Ectodermal cell (in vitro differentiated cells): ENCODE data around the gene PMP22.

Experiments used
- H3K27ac ChIP-seq: 2 replicates; pipeline ENCODE4 v1.7.0; 2013; ENCODE audit warnings: mild to moderate bottlenecking, low read depth, low read length; ENCODE audit not compliant: insufficient read depth, poor library complexity, severe bottlenecking
- H3K27me3 ChIP-seq: 2 replicates; pipeline ENCODE4 v1.7.0; 2013; ENCODE audit warnings: mild to moderate bottlenecking, low read length; ENCODE audit not compliant: insufficient read depth, control insufficient read depth, poor library complexity, severe bottlenecking
- H3K36me3 ChIP-seq: one replicate; pipeline ENCODE4 v1.7.0; 2013; ENCODE audit warnings: low read length; ENCODE audit not compliant: control insufficient read depth, insufficient read depth
- H3K4me1 ChIP-seq: one replicate; pipeline ENCODE4 v1.7.0; 2013; ENCODE audit warnings: low read length; ENCODE audit not compliant: control insufficient read depth, insufficient read depth
- H3K4me3 ChIP-seq: 2 replicates; pipeline ENCODE4 v1.7.0; 2013; ENCODE audit warnings: low read depth, low read length, control low read depth; ENCODE audit not compliant: insufficient read depth
- H3K9me3 ChIP-seq: 2 replicates; pipeline ENCODE4 v1.7.0; 2013; ENCODE audit warnings: mild to moderate bottlenecking, low read length, moderate library complexity; ENCODE audit not compliant: control insufficient read depth
- WGBS, 2 experiments: methylation state at CpG; one replicate each; pipeline ENCODE4 v1.1.7; 2013; ENCODE audit warnings: missing lambda C conversion rate in 2 of 2; 5-methylcytosine and 5-hydroxymethylcytosine counted together

The PMP22 gene

GRCh38 chr17:15291674-15292361, 26.7 kb upstream of the PMP22 start:
- Histone ChIP-seq H3K36me3 (no peaks in the 10 kb centered on the region), H3K27ac (no peak overlapping the region), H3K27me3 (no peaks in the 10 kb centered on the region), H3K4me3 (no peak overlapping the region), H3K9me3 (no peaks in the 10 kb centered on the region), H3K4me1 (peaks cover 8% of the 10 kb centered on the region)
- 65 to 77% methylated on average over 8 of the region's 8 CpGs for WGBS, 2 experiments

- Histone ChIP-seq H3K9me3 (no peaks in the 10 kb centered on the region), H3K27me3 (no peaks in the 10 kb centered on the region), H3K36me3 (no peaks in the 10 kb centered on the region), H3K4me3 (no peak overlapping the region), H3K4me1 (peaks cover 8% of the 10 kb centered on the region), H3K27ac (no peak overlapping the region)
- WGBS, 2 experiments = 93 to 97% methylated on average over 6 of the region's 6 CpGs
Measured at GRCh38 chr17:15290605-15291004, 25.5 kb upstream of the PMP22 start.

GRCh38 chr17:15289285-15290183, 24.4 kb upstream of the PMP22 start:
- Histone ChIP-seq H3K4me1 (peaks cover 8% of the 10 kb centered on the region), H3K9me3 (no peaks in the 10 kb centered on the region), H3K27ac (no peak overlapping the region), H3K4me3 (no peak overlapping the region), H3K27me3 (no peaks in the 10 kb centered on the region), H3K36me3 (no peaks in the 10 kb centered on the region)
- 91 to 94% methylated on average over 22 of the region's 22 CpGs for WGBS, 2 experiments

- H3K27ac ChIP-seq = no peak overlapping the region
- 86 to 95% methylated on average over 1 of the region's 1 CpG for WGBS, 2 experiments
- H3K27me3 ChIP-seq = no peaks in the 10 kb centered on the region
Measured at GRCh38 chr17:15288859-15289258, 23.7 kb upstream of the PMP22 start.

DNA sequence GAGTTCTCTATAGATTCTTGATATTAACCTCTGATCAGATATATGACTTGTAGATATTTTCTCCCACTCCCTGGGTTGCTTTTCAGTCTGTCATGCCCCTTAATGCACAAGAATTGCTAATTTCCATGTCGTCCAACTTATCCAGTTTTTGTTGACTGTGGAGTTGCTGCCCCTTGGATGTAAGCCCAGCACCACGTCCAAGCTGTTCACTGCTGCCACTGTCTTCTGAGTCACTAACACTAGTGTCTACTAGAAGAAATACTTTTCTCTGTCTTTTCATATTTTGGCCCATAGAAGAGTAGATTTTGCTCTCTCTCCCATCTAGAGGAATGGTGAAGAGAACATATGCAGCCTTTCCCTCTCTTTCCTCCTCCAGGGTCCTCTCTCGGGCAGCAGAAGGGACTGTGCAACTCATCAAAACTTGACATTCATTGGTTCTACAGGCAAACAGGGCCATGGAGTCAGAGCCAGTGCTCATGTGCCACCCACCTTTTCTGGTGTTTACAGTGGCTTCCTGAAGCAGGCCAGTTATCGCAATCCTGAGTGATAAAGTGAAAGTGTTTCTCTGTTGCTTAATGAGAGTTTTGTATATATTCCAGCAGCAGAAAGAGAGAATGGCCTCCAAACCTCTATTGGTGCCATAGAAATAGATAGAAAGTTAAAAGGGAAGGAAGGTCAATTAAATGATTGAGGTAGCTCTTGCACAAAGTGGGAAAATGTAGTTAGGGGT, 22.6 kb upstream of the PMP22 start:
- peaks cover 8% of the 10 kb centered on the region for H3K4me1 ChIP-seq
- no peak overlapping the region for H3K4me3 ChIP-seq
- WGBS, 2 experiments = 89% methylated on average over 4 of the region's 4 CpGs
- H3K27me3 ChIP-seq = no peaks in the 10 kb centered on the region
- no peak overlapping the region for H3K27ac ChIP-seq
- no peaks in the 10 kb centered on the region for H3K36me3 ChIP-seq
- H3K9me3 ChIP-seq = no peaks in the 10 kb centered on the region

More at GRCh38 chr17:15288859-15289258, 23.7 kb upstream of the PMP22 start:
- Histone ChIP-seq H3K36me3 (no peaks in the 10 kb centered on the region), H3K9me3 (no peaks in the 10 kb centered on the region), H3K4me1 (peaks cover 8% of the 10 kb centered on the region), H3K4me3 (no peak overlapping the region)

DNA sequence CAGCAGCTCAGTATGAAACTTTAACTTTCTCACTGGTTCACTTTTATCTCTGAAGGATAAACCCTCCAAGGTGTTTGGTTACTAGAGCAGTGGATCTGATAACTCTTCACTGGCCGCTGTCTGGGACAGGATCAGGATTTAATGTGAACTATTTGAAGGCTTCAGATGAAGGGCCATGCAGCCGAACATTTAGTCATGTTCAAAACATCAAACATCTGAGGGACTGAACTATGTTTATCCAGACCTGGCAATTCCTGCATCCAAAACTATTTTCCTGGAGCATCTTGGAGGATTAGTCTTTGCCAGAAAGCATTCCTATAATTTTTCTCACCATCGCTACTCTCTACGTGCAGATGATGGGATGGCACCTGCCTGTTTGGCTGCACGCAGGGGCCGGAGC, 20.3 kb upstream of the PMP22 start:
- H3K9me3 ChIP-seq = no peaks in the 10 kb centered on the region
- no peak overlapping the region for H3K27ac ChIP-seq
- H3K4me1 ChIP-seq = no peaks in the 10 kb centered on the region
- H3K36me3 ChIP-seq = no peaks in the 10 kb centered on the region
- H3K27me3 ChIP-seq = no peaks in the 10 kb centered on the region
- 91 to 96% methylated on average over 6 of the region's 6 CpGs for WGBS, 2 experiments
- no peak overlapping the region for H3K4me3 ChIP-seq

GRCh38 chr17:15284537-15284936, 19.4 kb upstream of the PMP22 start:
- Histone ChIP-seq H3K4me1 (no peaks in the 10 kb centered on the region), H3K4me3 (no peak overlapping the region), H3K27ac (no peak overlapping the region), H3K9me3 (no peaks in the 10 kb centered on the region), H3K27me3 (no peaks in the 10 kb centered on the region), H3K36me3 (no peaks in the 10 kb centered on the region)
- 72 to 86% methylated on average over 2 of the region's 2 CpGs for WGBS, 2 experiments

DNA sequence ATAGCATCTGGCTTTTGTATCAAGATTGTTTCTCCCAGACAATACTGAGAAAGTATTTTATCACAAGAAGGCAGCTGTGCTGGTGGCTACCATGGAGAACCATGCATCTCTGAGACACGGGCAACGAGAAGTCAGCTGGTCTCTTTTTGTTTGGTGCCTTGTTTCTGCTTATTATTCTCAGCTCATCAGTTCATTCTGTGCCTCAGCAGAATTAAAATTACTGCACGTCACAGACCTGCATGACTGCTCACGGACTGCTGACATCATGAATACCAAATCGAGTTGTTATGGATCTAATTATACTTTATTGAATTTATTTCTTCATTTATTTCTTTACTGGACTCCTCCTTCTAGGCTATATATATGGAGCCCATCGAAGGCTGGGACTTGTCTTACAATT, 19.0 kb upstream of the PMP22 start:
- Histone ChIP-seq H3K36me3 (no peaks in the 10 kb centered on the region), H3K9me3 (no peaks in the 10 kb centered on the region), H3K4me3 (no peak overlapping the region), H3K27ac (no peak overlapping the region), H3K4me1 (no peaks in the 10 kb centered on the region), H3K27me3 (no peaks in the 10 kb centered on the region)
- 84 to 90% methylated on average over 5 to 6 of the region's 6 CpGs for WGBS, 2 experiments

DNA sequence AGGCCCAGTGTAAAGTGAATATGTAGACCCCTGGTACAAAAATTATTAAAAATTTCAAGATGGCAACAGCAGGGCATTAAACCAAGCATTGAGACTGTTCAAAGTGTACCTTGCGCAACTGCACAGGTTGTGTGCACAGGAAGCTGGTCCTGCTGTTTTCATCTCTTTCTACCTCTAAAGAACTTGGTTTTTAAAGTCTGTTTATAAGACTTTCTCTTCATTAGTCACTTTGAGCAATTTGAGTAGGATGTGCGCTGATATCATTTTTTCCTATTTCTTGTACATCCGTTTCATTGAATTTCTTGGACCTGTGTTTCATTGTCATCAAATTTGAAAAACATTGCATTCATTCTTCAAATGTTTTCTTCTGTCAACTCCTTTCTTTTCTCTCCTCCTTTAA, 16.8 kb upstream of the PMP22 start:
- no peaks in the 10 kb centered on the region for H3K9me3 ChIP-seq
- H3K27ac ChIP-seq = no peak overlapping the region
- 92 to 96% methylated on average over 3 of the region's 3 CpGs for WGBS, 2 experiments
- peaks cover 5% of the 10 kb centered on the region for H3K4me1 ChIP-seq
- H3K27me3 ChIP-seq = no peaks in the 10 kb centered on the region
- no peak overlapping the region for H3K4me3 ChIP-seq
- H3K36me3 ChIP-seq = no peaks in the 10 kb centered on the region

DNA sequence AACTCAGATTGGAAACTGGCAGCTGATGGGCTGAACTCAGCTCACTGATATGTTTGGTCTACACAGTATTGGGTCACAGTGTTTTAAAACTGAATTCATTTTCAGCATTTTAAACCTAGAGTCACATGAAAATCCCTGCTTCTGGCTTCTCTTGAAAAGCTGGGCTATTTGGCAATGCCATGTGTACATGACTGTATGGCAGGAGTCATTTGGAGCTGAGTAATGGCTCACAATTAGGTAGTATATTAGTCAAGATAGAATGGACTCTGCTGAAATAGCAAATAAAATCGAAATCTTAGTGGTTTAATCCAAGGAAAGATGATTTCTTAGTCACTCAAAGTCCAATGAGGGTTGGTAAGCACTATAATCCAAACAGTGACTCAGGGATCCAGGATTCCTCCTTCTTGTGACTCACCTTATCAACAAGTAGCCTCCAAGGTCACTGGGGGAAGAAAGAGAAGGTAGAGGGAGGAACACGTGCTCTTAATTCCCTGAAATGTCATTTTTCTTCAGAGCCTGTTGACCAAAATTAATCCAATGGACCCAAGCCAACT, 13.9 kb upstream of the PMP22 start:
- Histone ChIP-seq H3K9me3 (no peaks in the 10 kb centered on the region), H3K4me3 (no peak overlapping the region), H3K4me1 (peaks cover 5% of the 10 kb centered on the region), H3K36me3 (no peaks in the 10 kb centered on the region), H3K27me3 (no peaks in the 10 kb centered on the region), H3K27ac (no peak overlapping the region)
- WGBS, 2 experiments = 85 to 87% methylated on average over 2 of the region's 2 CpGs
